A549 (cell line): ENCODE results near the gene MEIKIN. TPM values are rescaled to one million over a fixed set of nuclear protein-coding genes. Genes with fewer than 3 reads are reported as not detected.

Experiments
- ATAC-seq, 2 experiments: fragments of 200-7000 bp in 1 of 2; fragments of >200 bp in 1 of 2; cut with Nextera tagmentation in 1 of 2; cut with Tn5 transposase in 1 of 2; 3 replicates each; pipeline versions ENCODE4 v1.8.0 to v1.9.1; 2018 to 2020; ENCODE audit warnings: mild to moderate bottlenecking in 1 of 2, moderate library complexity in 1 of 2
- CTCF ChIA-PET: fragments of 300-600 bp; sonication (Branson Sonifier 250); formaldehyde crosslinking; extraction: SDS; loops from one replicate; lab custom pipeline; 2021; ENCODE audit warnings: antibody characterized with exemption, inconsistent platforms; lab: Yijun Ruan, JAX
- POLR2A ChIA-PET: fragments of 350-600 bp; formaldehyde crosslinking; extraction: SDS; loops from one replicate; lab custom pipeline; 2021; ENCODE audit warnings: antibody characterized with exemption, inconsistent platforms; lab: Yijun Ruan, JAX
- DNase-seq, 2 experiments: peaks; one replicate each; pipeline versions ENCODE4 v3.0.0 to v3.0.0-alpha.2; 2011 to 2016; ENCODE audit warnings: low read depth in 1 of 2, low spot score in 1 of 2
- FAIRE-seq: peaks from 2 replicates; lab custom pipeline; 2011; peaks lifted over from hg19 to GRCh38; lab: Jason Lieb, UNC
- H3K27ac ChIP-seq, 2 experiments: fragments of >200 bp; sonication (Bioruptor Twin); formaldehyde crosslinking; 3 replicates each; pipeline ENCODE4 v1.5.1; 2016 to 2017
- H3K4me1 ChIP-seq: fragments of >200 bp; sonication (Bioruptor Twin); formaldehyde crosslinking; 3 replicates; pipeline ENCODE4 v1.6.1; 2016
- H3K4me2 ChIP-seq: fragments of >200 bp; sonication (Bioruptor Twin); formaldehyde crosslinking; 3 replicates; pipeline ENCODE4 v1.6.1; 2016
- H3K4me3 ChIP-seq: fragments of >200 bp; sonication (Bioruptor Twin); formaldehyde crosslinking; 3 replicates; pipeline ENCODE4 v1.5.1; 2016
- H3K9me3 ChIP-seq: fragments of >200 bp; sonication (Bioruptor Twin); formaldehyde crosslinking; 3 replicates; pipeline ENCODE4 v1.6.1; 2016
- BHLHE40 ChIP-seq: IDR thresholded peaks from 2 replicates; pipeline ENCODE4 v1.6.1; 2012; ENCODE audit warnings: low read depth, low read length, inconsistent platforms
- CTCF ChIP-seq: fragments of >200 bp; sonication (Bioruptor Twin); formaldehyde crosslinking; IDR thresholded peaks from 3 replicates; pipeline ENCODE4 v1.5.1; 2016
- ESRRA ChIP-seq: fragments of 150-350 bp; IDR thresholded peaks from 2 replicates; pipeline ENCODE4 v1.6.1; 2014; ENCODE audit warnings: mild to moderate bottlenecking, low read length, borderline replicate concordance
- FOXS1 ChIP-seq: fragments of 250-450 bp; sonication (Bioruptor Pico); IDR thresholded peaks from 2 replicates; pipeline ENCODE4 v1.5.0; 2020; ENCODE audit warnings: mild to moderate bottlenecking, moderate library complexity
- GATA3 ChIP-seq: IDR thresholded peaks from 2 replicates; pipeline ENCODE4 v1.6.1; 2012; ENCODE audit warnings: borderline replicate concordance
- HDAC2 ChIP-seq: fragments of 200-600 bp; sonication (generic); IDR thresholded peaks from 2 replicates; pipeline ENCODE4 v1.6.1; 2016
- HOXA7 ChIP-seq: fragments of 250-450 bp; sonication (Bioruptor Pico); IDR thresholded peaks from 2 replicates; pipeline ENCODE4 v1.5.0; 2020; ENCODE audit warnings: mild to moderate bottlenecking, moderate library complexity
- JUN ChIP-seq, 2 experiments: fragments of >200 bp; sonication (Bioruptor Twin); formaldehyde crosslinking; IDR thresholded peaks; 2 replicates in 1 of 2; 3 replicates in 1 of 2; pipeline ENCODE4 v1.6.1; 2016 to 2017
- KDM1A ChIP-seq: fragments of 200-600 bp; sonication (generic); IDR thresholded peaks from 2 replicates; pipeline ENCODE4 v1.6.1; 2016; ENCODE audit warnings: low read depth, mild to moderate bottlenecking
- MAFK ChIP-seq: fragments of 450-650 bp; IDR thresholded peaks from 2 replicates; pipeline ENCODE4 v1.6.1; 2014; ENCODE audit not compliant: partially characterized antibody
- RNF2 ChIP-seq: fragments of 200-600 bp; sonication (generic); IDR thresholded peaks from 2 replicates; pipeline ENCODE4 v1.6.1; 2016; ENCODE audit warnings: low read depth, mild to moderate bottlenecking, antibody characterized with exemption, moderate library complexity, borderline replicate concordance
- SMC3 ChIP-seq: fragments of >200 bp; sonication (Bioruptor Twin); formaldehyde crosslinking; IDR thresholded peaks from 3 replicates; pipeline ENCODE4 v1.6.1; 2018; ENCODE audit warnings: inconsistent platforms
- ZC3H11A ChIP-seq: fragments of 450-650 bp; IDR thresholded peaks from 2 replicates; pipeline ENCODE4 v1.6.1; 2014; ENCODE audit warnings: antibody characterized with exemption, mild to moderate bottlenecking
- WGBS: methylation state at CpG from one replicate; pipeline ENCODE4 v1.1.6; 2017; ENCODE audit errors: missing lambda C conversion rate; 5-methylcytosine and 5-hydroxymethylcytosine counted together
- polyA plus RNA-seq, 4 experiments: library from polyadenylated mRNA; depleted of rRNA in 3 of 4; stranded (reverse); fragments of >200 nt; fragmentation: RNase III in 1 of 4; extraction: RNeasy Plus Mini Kit Qiagen cat#74134 plus additional on column Dnase treatment in 1 of 4; gene quantifications; 2 replicates in 3 of 4; 3 replicates in 1 of 4; pipeline ENCODE4 v1.2.3, GENCODE V29; 2011 to 2017

The MEIKIN gene
- polyA plus RNA-seq, 2 of the 4 experiments (the other 2 are of a cell fraction): not detected

DNA sequence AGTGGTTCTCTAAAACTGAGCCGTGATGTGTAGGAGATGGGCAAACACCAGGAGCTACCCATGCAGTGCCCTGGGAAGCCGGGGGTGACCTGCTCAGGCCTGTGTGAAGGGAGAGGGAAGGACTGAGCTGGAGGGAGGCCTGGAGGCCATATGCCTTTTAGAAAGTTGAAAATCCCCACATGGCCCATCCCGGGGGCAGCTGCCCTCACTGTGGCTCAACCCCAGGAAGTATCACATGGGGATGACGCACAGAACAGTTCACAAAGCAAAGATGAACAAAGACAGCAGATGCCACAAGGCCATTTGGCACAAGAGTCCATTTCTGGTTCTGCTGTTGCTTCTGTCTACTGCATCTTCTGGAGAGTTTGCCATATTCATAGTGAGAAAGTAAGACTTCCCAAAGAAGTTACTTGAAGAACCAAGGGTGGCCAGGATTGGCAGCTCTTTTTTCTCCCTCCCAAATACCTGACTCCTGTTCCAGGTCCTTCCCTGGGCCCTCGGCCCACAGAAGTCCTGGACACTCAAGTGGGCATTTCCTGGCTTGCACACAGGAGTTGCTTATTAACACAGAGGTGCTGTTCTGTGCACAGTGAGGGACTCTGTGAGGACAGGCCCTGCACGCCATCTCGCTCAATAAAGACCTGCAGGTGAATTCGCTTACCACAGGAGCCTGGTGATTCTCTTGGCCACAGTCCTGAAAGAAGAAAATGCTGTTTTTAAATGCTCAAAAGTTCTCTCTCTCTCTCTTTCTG lies 40.9 kb upstream of the MEIKIN start:
- no peaks in the 10 kb centered on the region for H3K9me3 ChIP-seq
- CTCF ChIA-PET: interaction anchor here (1.4 kb wide), 1 partner anchor 14 kb away, joined by 4 read pairs; no protein-coding TSS in a partner anchor
- no peak overlapping the region for H3K4me3 ChIP-seq
- ATAC-seq: no peak
- no peak overlapping the region for H3K27ac ChIP-seq
- TF ChIP-seq ESRRA (no peak), BHLHE40 (no peak), KDM1A (no peak), HOXA7 (CRISPR knock-in tag) (no peak), ZC3H11A (no peak), FOXS1 (CRISPR knock-in tag) (no peak), JUN (IDR thresholded peaks at IDR 0.05) (no peak)
- FAIRE-seq: no peak
- POLR2A ChIA-PET: no interaction called here
- no peak for DNase-seq
- no peaks in the 10 kb centered on the region for H3K4me1 ChIP-seq
- H3K4me2 ChIP-seq: no peak overlapping the region
- 54% methylated on average over 8 of the region's 8 CpGs for WGBS

- 75% methylated on average over 7 of the region's 8 CpGs for WGBS
- H3K9me3 ChIP-seq: no peaks in the 10 kb centered on the region
- no peak overlapping the region for H3K4me2 ChIP-seq
- POLR2A ChIA-PET: no interaction called here
- CTCF ChIA-PET: no interaction called here
- no peak overlapping the region for H3K4me3 ChIP-seq
- ATAC-seq (no peak), FAIRE-seq (no peak), DNase-seq (no peak)
- TF ChIP-seq JUN (IDR thresholded peaks at IDR 0.05) (no peak), HDAC2 (no peak), GATA3 (no peak), MAFK (peak; percentile 45)
- no peak overlapping the region for H3K27ac ChIP-seq
- H3K4me1 ChIP-seq: no peaks in the 10 kb centered on the region
Measured at GRCh38 chr5:131984956-131985665, 39.6 kb upstream of the MEIKIN start.

- WGBS: 67% methylated on average over 2 of the region's 2 CpGs
- H3K4me3 ChIP-seq: no peak overlapping the region
- no peaks in the 10 kb centered on the region for H3K9me3 ChIP-seq
- no peak for TF ChIP-seq RNF2
- TF ChIP-seq CTCF: no peak
- TF ChIP-seq, all 56 proteins: peak for 0
- ChIA-PET POLR2A (no interaction called here), CTCF (interaction anchor here (0.6 to 2.6 kb wide), 4 partner anchors 24 to 378 kb away, joined by 3 to 9 read pairs (median 3); no protein-coding TSS in a partner anchor)
- FAIRE-seq: no peak
- no peak overlapping the region for H3K4me2 ChIP-seq
- no peaks in the 10 kb centered on the region for H3K4me1 ChIP-seq
- ATAC-seq: no peak
- no peak for DNase-seq
- no peak overlapping the region for H3K27ac ChIP-seq
Measured at GRCh38 chr5:131983244-131983771, 37.8 kb upstream of the MEIKIN start.

DNA sequence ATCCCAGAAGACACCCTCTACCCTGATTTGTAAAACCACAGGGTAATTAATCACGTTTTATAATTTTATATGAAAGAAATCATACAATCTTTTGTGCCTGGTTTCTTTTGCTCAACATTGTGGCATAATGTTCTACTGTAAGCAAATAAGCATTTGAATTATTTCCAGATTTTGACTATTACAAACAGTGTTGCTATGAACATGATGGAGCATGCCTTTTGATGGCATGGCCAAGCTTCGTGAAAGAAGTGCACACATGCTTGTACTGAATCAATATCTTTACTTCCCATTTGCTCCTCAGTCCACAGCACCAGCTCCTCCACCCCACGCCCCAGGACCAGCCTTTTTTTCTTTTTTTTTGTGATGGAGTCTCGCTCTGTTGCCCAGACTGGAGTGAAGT lies 36.1 kb upstream of the MEIKIN start:
- ATAC-seq: no peak
- WGBS: 20% methylated on average over 4 of the region's 4 CpGs
- H3K4me2 ChIP-seq: no peak overlapping the region
- no peak overlapping the region for H3K27ac ChIP-seq
- ChIA-PET POLR2A (no interaction called here), CTCF (interaction anchor here (0.9 to 2.6 kb wide), 2 partner anchors 26 to 392 kb away, joined by 4 to 9 read pairs; no protein-coding TSS in a partner anchor)
- no peaks in the 10 kb centered on the region for H3K4me1 ChIP-seq
- no peak for TF ChIP-seq SMC3
- FAIRE-seq: no peak
- no peaks in the 10 kb centered on the region for H3K9me3 ChIP-seq
- H3K4me3 ChIP-seq: no peak overlapping the region
- DNase-seq: no peak
